Measurements from ENCODE around the gene SMC3. TPM values are rescaled to one million over a fixed set of nuclear protein-coding genes. Genes with fewer than 3 reads are reported as not detected.
A peak's percentile ranks its signal among the peaks of the same experiment; 100 is the strongest.

The SMC3 gene
- total RNA-seq, 5 donors from 2014 or later (not counting 1 experiment from before 2014, with no cell fraction given) = 37.1 to 42.0 (median 39.2) TPM

- no peak overlapping the region for H3K4me3 ChIP-seq (ENCODE audit: control insufficient read depth in 1 of 2, extremely low read depth in 1 of 2, low read length in 1 of 2)
- DNase-seq (no peak), ATAC-seq (replicated peaks in 1 of 4) (no peak)
- H3K36me3 Mint-ChIP-seq = no peaks in the 10 kb centered on the region
- no peak overlapping the region for H3K27ac Mint-ChIP-seq
- ChIA-PET CTCF (interaction anchor here in 1 of 2 donors (0.7 to 0.9 kb wide), 2 partner anchors 25 to 65 kb away, joined by 3 read pairs; no protein-coding TSS in a partner anchor), POLR2A (interaction anchor here in 1 of 2 donors (0.5 kb wide), 1 partner anchor 103 kb away, joined by 3 read pairs; no protein-coding TSS in a partner anchor)
- H3K27ac ChIP-seq (ENCODE audit: low read length) = no peak overlapping the region
- peaks cover 18 to 29% (median 25%) of the 10 kb centered on the region in 3 donors for H3K4me1 Mint-ChIP-seq
- no peaks in the 10 kb centered on the region for H3K36me3 ChIP-seq (ENCODE audit: control insufficient read depth in 2 of 2, extremely low read depth in 1 of 2, insufficient read depth in 1 of 2, low read length in 1 of 2)
- H3K9me3 ChIP-seq = no peaks in the 10 kb centered on the region
- H3K27me3 ChIP-seq (replicated peaks in 1 of 2; ENCODE audit: control insufficient read depth in 2 of 2, extremely low read depth in 1 of 2, insufficient read depth in 2 of 2, low read length in 1 of 2) = no peaks in the 10 kb centered on the region
- no peaks in the 10 kb centered on the region for H3K9me3 Mint-ChIP-seq
- H3K27me3 Mint-ChIP-seq = no peaks in the 10 kb centered on the region
- H3K4me1 ChIP-seq (ENCODE audit: control insufficient read depth in 1 of 2, extremely low read depth in 1 of 2, insufficient read depth in 2 of 2, low read length in 2 of 2) = peaks cover 8 to 14% of the 10 kb centered on the region in 2 experiments
- 46% methylated on average over 2 of the region's 8 CpGs for WGBS (ENCODE audit: insufficient coverage)
- no peak overlapping the region for H3K4me3 Mint-ChIP-seq
Measured at GRCh38 chr10:110613341-110613995, 46.0 kb downstream of the SMC3 start.

DNA sequence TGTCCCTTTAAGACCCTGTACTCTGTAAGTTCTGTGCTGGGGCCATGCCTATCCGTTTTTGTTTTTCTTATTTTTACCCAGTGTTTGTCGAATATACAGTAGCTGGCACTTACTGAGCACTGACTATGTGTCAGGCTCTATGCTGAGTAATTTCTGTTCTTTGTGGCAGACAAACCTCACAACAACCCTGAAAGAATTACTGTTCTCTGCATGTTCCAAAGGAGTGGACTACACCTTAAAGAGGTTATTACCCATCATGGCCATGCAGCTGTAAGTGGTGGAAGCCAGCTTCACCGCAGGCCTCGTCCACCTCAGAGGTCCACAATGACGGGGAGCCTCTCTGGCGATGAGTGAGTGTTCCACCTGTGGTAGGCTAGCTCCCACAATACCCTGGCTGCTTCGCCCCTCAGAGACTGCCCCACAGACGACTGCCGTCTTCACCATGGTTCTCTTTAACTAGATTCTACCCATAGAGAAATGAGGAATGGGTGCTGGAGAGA, 46.6 kb downstream of the SMC3 start:
- no peak for ATAC-seq (replicated peaks in 1 of 4)
- Mint-ChIP-seq H3K9me3 (no peaks in the 10 kb centered on the region), H3K36me3 (no peaks in the 10 kb centered on the region), H3K27me3 (no peaks in the 10 kb centered on the region), H3K4me1 (peaks cover 20 to 33% (median 28%) of the 10 kb centered on the region in 3 donors), H3K4me3 (no peak overlapping the region), H3K27ac (no peak overlapping the region)
- Histone ChIP-seq H3K9me3 (no peaks in the 10 kb centered on the region), H3K27ac (ENCODE audit: low read length) (no peak overlapping the region), H3K4me1 (ENCODE audit: control insufficient read depth in 1 of 2, extremely low read depth in 1 of 2, insufficient read depth in 2 of 2, low read length in 2 of 2) (peaks cover 8 to 14% of the 10 kb centered on the region in 2 experiments), H3K36me3 (ENCODE audit: control insufficient read depth in 2 of 2, extremely low read depth in 1 of 2, insufficient read depth in 1 of 2, low read length in 1 of 2) (no peaks in the 10 kb centered on the region), H3K27me3 (replicated peaks in 1 of 2; ENCODE audit: control insufficient read depth in 2 of 2, extremely low read depth in 1 of 2, insufficient read depth in 2 of 2, low read length in 1 of 2) (no peaks in the 10 kb centered on the region), H3K4me3 (ENCODE audit: control insufficient read depth in 1 of 2, extremely low read depth in 1 of 2, low read length in 1 of 2) (no peak overlapping the region)
- CTCF ChIA-PET = interaction anchor here in 1 of 2 donors (0.7 to 0.9 kb wide), 2 partner anchors 25 to 64 kb away, joined by 3 read pairs; no protein-coding TSS in a partner anchor
- POLR2A ChIA-PET = no interaction called here
- 80% methylated on average over 1 of the region's 9 CpGs for WGBS (ENCODE audit: insufficient coverage)
- no peak for DNase-seq

GRCh38 chr10:110615057-110615747, 47.7 kb downstream of the SMC3 start:
- no peaks in the 10 kb centered on the region for H3K9me3 ChIP-seq
- ATAC-seq (replicated peaks in 1 of 4) = no peak
- H3K27ac ChIP-seq (ENCODE audit: low read length) = no peak overlapping the region
- WGBS (ENCODE audit: insufficient coverage) = 60% methylated on average over 1 of the region's 2 CpGs
- H3K4me3 ChIP-seq (ENCODE audit: control insufficient read depth in 1 of 2, extremely low read depth in 1 of 2, low read length in 1 of 2) = no peak overlapping the region
- Mint-ChIP-seq H3K4me3 (no peak overlapping the region), H3K27me3 (no peaks in the 10 kb centered on the region), H3K27ac (no peak overlapping the region), H3K4me1 (peaks cover 20 to 33% (median 27%) of the 10 kb centered on the region in 3 donors), H3K9me3 (no peaks in the 10 kb centered on the region), H3K36me3 (no peaks in the 10 kb centered on the region)
- no peaks in the 10 kb centered on the region for H3K27me3 ChIP-seq (replicated peaks in 1 of 2; ENCODE audit: control insufficient read depth in 2 of 2, extremely low read depth in 1 of 2, insufficient read depth in 2 of 2, low read length in 1 of 2)
- DNase-seq = no peak
- peaks cover 8 to 14% of the 10 kb centered on the region in 2 experiments for H3K4me1 ChIP-seq (ENCODE audit: control insufficient read depth in 1 of 2, extremely low read depth in 1 of 2, insufficient read depth in 2 of 2, low read length in 2 of 2)
- ChIA-PET POLR2A (no interaction called here), CTCF (interaction anchor here (0.5 to 0.7 kb wide), 3 partner anchors 580 to 750 kb away, joined by 3 to 4 read pairs (median 3); no protein-coding TSS in a partner anchor)
- H3K36me3 ChIP-seq (ENCODE audit: control insufficient read depth in 2 of 2, extremely low read depth in 1 of 2, insufficient read depth in 1 of 2, low read length in 1 of 2) = no peaks in the 10 kb centered on the region

DNA sequence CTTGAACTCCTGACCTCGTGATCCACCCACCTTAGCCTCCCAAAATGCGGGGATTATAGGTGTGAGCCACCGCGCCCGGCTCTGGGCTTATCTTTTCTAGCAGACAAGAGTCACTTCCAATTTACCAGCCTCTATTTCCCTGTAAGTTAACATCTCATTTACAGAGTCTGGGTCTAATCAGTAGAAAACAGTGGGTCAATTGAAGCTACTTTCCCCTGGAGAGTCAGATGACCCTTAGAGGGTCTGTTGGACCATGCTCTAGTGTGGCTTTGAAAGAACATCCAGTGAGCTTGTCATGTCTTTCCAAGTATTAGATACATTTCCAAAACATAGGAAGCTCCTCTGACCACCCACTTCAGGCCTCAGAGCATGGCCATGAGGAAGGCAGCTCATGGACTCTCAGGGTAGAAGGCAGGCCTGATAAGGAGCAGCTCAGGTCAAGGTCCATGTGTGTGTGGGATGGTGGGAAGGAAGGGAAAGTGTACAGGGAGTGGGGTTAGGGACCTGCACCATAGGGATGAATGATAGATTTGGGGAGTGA, 49.1 kb downstream of the SMC3 start:
- Mint-ChIP-seq H3K27me3 (no peaks in the 10 kb centered on the region), H3K4me3 (no peak overlapping the region), H3K9me3 (peaks cover under 1 to 3% (median 1%) of the 10 kb centered on the region in 3 donors), H3K27ac (peak overlapping the region in 1 of 2 donors; percentile 8), H3K4me1 (peaks cover 17 to 33% (median 22%) of the 10 kb centered on the region in 3 donors), H3K36me3 (no peaks in the 10 kb centered on the region)
- CTCF ChIA-PET = interaction anchor here (0.6 to 1.3 kb wide), 4 partner anchors 8 to 56 kb away, joined by 3 to 8 read pairs (median 6); no protein-coding TSS in a partner anchor
- DNase-seq (no peak), ATAC-seq (replicated peaks in 1 of 4) (no peak)
- Histone ChIP-seq H3K36me3 (ENCODE audit: control insufficient read depth in 2 of 2, extremely low read depth in 1 of 2, insufficient read depth in 1 of 2, low read length in 1 of 2) (no peaks in the 10 kb centered on the region), H3K9me3 (no peaks in the 10 kb centered on the region), H3K27me3 (replicated peaks in 1 of 2; ENCODE audit: control insufficient read depth in 2 of 2, extremely low read depth in 1 of 2, insufficient read depth in 2 of 2, low read length in 1 of 2) (no peaks in the 10 kb centered on the region), H3K27ac (ENCODE audit: low read length) (no peak overlapping the region), H3K4me1 (ENCODE audit: control insufficient read depth in 1 of 2, extremely low read depth in 1 of 2, insufficient read depth in 2 of 2, low read length in 2 of 2) (peaks cover 8 to 14% of the 10 kb centered on the region in 2 experiments), H3K4me3 (ENCODE audit: control insufficient read depth in 1 of 2, extremely low read depth in 1 of 2, low read length in 1 of 2) (no peak overlapping the region)
- 100% methylated on average over 1 of the region's 5 CpGs for WGBS (ENCODE audit: insufficient coverage)
- POLR2A ChIA-PET = no interaction called here

GRCh38 chr10:110617425-110618229, 50.1 kb downstream of the SMC3 start:
- DNase-seq = peak in 15 of 35 experiments; percentile 2 to 30 (median 11)
- peak; percentile 64 to 89 (median 77) for ATAC-seq (replicated peaks in 1 of 4)
- Histone ChIP-seq H3K9me3 (no peaks in the 10 kb centered on the region), H3K27ac (ENCODE audit: low read length) (no peak overlapping the region), H3K4me1 (ENCODE audit: control insufficient read depth in 1 of 2, extremely low read depth in 1 of 2, insufficient read depth in 2 of 2, low read length in 2 of 2) (peaks cover 3 to 13% of the 10 kb centered on the region in 2 experiments), H3K27me3 (replicated peaks in 1 of 2; ENCODE audit: control insufficient read depth in 2 of 2, extremely low read depth in 1 of 2, insufficient read depth in 2 of 2, low read length in 1 of 2) (no peaks in the 10 kb centered on the region), H3K36me3 (ENCODE audit: control insufficient read depth in 2 of 2, extremely low read depth in 1 of 2, insufficient read depth in 1 of 2, low read length in 1 of 2) (no peaks in the 10 kb centered on the region), H3K4me3 (ENCODE audit: control insufficient read depth in 1 of 2, extremely low read depth in 1 of 2, low read length in 1 of 2) (no peak overlapping the region)
- H3K27ac Mint-ChIP-seq = peak overlapping the region in 1 of 2 donors; percentile 44
- H3K9me3 Mint-ChIP-seq = peaks cover 2 to 4% (median 2%) of the 10 kb centered on the region in 3 donors
- peaks cover 12 to 29% (median 16%) of the 10 kb centered on the region in 3 donors for H3K4me1 Mint-ChIP-seq
- peak overlapping the region in 1 of 3 donors; percentile 29 for H3K4me3 Mint-ChIP-seq
- 74% methylated on average over 5 of the region's 7 CpGs for WGBS (ENCODE audit: insufficient coverage)
- no peaks in the 10 kb centered on the region for H3K27me3 Mint-ChIP-seq
- no peaks in the 10 kb centered on the region for H3K36me3 Mint-ChIP-seq
- ChIA-PET POLR2A (no interaction called here), CTCF (interaction anchor here in 1 of 2 donors (1.3 kb wide), 1 partner anchor 9 kb away, joined by 4 read pairs; no protein-coding TSS in a partner anchor)

Data from T-cell (primary cell).